Kidney epithelial cell (primary cell): Measurements from ENCODE around the gene ARHGEF19. TPM values are rescaled to one million over a fixed set of nuclear protein-coding genes. Genes with fewer than 3 reads are reported as not detected.

Experiments used
- DNase-seq: peaks from one replicate; pipeline ENCODE4 v3.0.0-alpha.2; 2010; ENCODE audit warnings: low read depth
- H3K27me3 ChIP-seq: 2 replicates; pipeline ENCODE4 v1.6.0; 2011; ENCODE audit warnings: low read length; ENCODE audit not compliant: control insufficient read depth, insufficient read depth
- H3K36me3 ChIP-seq: 2 replicates; pipeline ENCODE4 v1.5.1; 2011; ENCODE audit warnings: low read length; ENCODE audit not compliant: control insufficient read depth, insufficient read depth
- H3K4me3 ChIP-seq: 2 replicates; pipeline ENCODE4 v1.5.1; 2011; ENCODE audit warnings: low read depth, mild to moderate bottlenecking, control low read depth, low read length
- CTCF ChIP-seq: IDR thresholded peaks from 2 replicates; pipeline ENCODE4 v1.5.1; 2011; ENCODE audit warnings: mild to moderate bottlenecking, moderate library complexity, low read length, control low read depth, inconsistent platforms; ENCODE audit not compliant: insufficient read depth, poor library complexity, severe bottlenecking
- total RNA-seq: library from RNA; depleted of rRNA; stranded (reverse); fragments of >200 nt; gene quantifications from 2 replicates; pipeline ENCODE4 v1.2.3, GENCODE V29; 2015

ARHGEF19 gene
- total RNA-seq, 1 donor from 2014 or later: 5.6 TPM

GRCh38 chr1:16184557-16185303 is 27.7 kb downstream of the ARHGEF19 start:
- H3K4me3 ChIP-seq: no peak overlapping the region
- TF ChIP-seq CTCF: no peak
- no peak for DNase-seq
- H3K36me3 ChIP-seq: no peaks in the 10 kb centered on the region
- no peaks in the 10 kb centered on the region for H3K27me3 ChIP-seq

- no peak for DNase-seq
- no peaks in the 10 kb centered on the region for H3K27me3 ChIP-seq
- H3K36me3 ChIP-seq: no peaks in the 10 kb centered on the region
- TF ChIP-seq CTCF: no peak
- H3K4me3 ChIP-seq: no peak overlapping the region
Measured at GRCh38 chr1:16183765-16184556, 28.5 kb downstream of the ARHGEF19 start.

DNA sequence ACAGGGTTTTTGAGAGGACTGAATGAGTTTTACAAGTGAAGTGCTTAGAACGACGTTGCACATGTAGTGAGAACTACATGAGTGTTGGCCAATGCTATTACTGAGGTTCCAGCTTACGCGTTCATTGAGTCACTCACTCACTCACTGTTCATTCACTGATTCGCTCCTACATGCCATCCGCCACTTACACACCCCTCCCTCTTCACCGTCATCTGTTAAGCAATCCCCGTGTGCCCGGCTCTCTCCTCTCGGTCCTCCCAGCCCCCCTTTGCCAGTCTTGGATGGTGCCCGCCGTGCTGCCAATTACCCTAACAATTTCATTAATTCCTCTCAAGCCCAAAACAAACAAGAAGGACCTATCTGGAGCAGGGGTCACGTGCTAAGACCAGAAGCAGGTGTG is 29.3 kb downstream of the ARHGEF19 start:
- no peaks in the 10 kb centered on the region for H3K36me3 ChIP-seq
- DNase-seq: no peak
- H3K4me3 ChIP-seq: no peak overlapping the region
- H3K27me3 ChIP-seq: no peaks in the 10 kb centered on the region
- TF ChIP-seq CTCF: no peak

GRCh38 chr1:16181887-16182719 is 30.3 kb downstream of the ARHGEF19 start:
- Histone ChIP-seq H3K4me3 (no peak overlapping the region), H3K27me3 (no peaks in the 10 kb centered on the region), H3K36me3 (no peaks in the 10 kb centered on the region)
- peak; percentile 78 for DNase-seq
- no peak for TF ChIP-seq CTCF

- no peak for TF ChIP-seq CTCF
- H3K27me3 ChIP-seq: no peaks in the 10 kb centered on the region
- DNase-seq: no peak
- no peak overlapping the region for H3K4me3 ChIP-seq
- H3K36me3 ChIP-seq: no peaks in the 10 kb centered on the region
Measured at GRCh38 chr1:16180291-16180824, 32.1 kb downstream of the ARHGEF19 start.
